HEK293T (cell line): ENCODE results near the gene OR11A1.

Experiments used
- ARNT ChIP-seq: fragments of 450-650 bp; IDR thresholded peaks from 2 replicates; pipeline ENCODE4 v1.6.1; 2017; ENCODE audit warnings: mild to moderate bottlenecking
- ELF4 ChIP-seq: fragments of 450-650 bp; IDR thresholded peaks from 2 replicates; pipeline ENCODE4 v1.6.1; 2017; ENCODE audit warnings: antibody characterized with exemption
- FOXA1 ChIP-seq: fragments of 450-650 bp; IDR thresholded peaks from 2 replicates; pipeline ENCODE4 v1.6.1; 2016; ENCODE audit warnings: mild to moderate bottlenecking
- FOXK2 ChIP-seq: fragments of 450-650 bp; IDR thresholded peaks from 2 replicates; pipeline ENCODE4 v1.6.1; 2016; ENCODE audit warnings: mild to moderate bottlenecking
- FOXM1 ChIP-seq: fragments of 450-650 bp; IDR thresholded peaks from 2 replicates; pipeline ENCODE4 v1.6.1; 2017; ENCODE audit warnings: mild to moderate bottlenecking, borderline replicate concordance
- HDGF ChIP-seq: fragments of 450-650 bp; IDR thresholded peaks from 2 replicates; pipeline ENCODE4 v1.6.1; 2017; ENCODE audit warnings: antibody characterized with exemption, borderline replicate concordance
- SP1 ChIP-seq: fragments of 450-650 bp; IDR thresholded peaks from 2 replicates; pipeline ENCODE4 v1.6.1; 2017
- SUZ12 ChIP-seq: fragments of 450-650 bp; IDR thresholded peaks from 2 replicates; pipeline ENCODE4 v1.6.1; 2016; ENCODE audit warnings: mild to moderate bottlenecking

DNA sequence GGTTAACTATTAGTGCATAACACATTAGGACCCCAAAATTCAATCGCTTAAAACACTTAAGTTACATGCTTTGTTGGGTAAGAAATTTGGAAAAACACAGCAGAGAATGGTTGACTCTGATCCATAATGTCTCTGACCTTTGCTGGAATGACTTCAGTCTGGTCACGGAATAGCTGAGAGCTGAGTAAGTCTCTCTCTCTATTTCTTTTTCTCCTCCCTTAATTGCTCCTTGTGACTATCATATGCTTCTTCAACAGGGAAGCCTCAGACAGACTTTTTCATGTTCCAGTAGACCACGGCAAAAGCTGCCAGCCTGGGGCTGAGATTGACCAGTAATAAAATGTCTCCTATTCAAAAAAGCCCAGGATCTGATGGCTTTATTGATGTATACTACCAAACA is 37.4 kb downstream of the OR11A1 start:
- TF ChIP-seq ARNT (no peak), HDGF (no peak), FOXA1 (no peak), FOXK2 (no peak), SP1 (no peak), ELF4 (no peak), SUZ12 (no peak), FOXM1 (no peak)
